Esophagus squamous epithelium (tissue), 4 donors: Measurements from ENCODE around the gene GALNT2.

Experiments
- POLR2A ChIP-seq, 4 donors: fragments of 450-650 bp; IDR thresholded peaks; one replicate each; pipeline ENCODE4 v1.6.1; 2017; ENCODE audit warnings: antibody characterized with exemption in 4 of 4, mild to moderate bottlenecking in 4 of 4, moderate library complexity in 3 of 4
- TF ChIP-seq, protein P1 (sequence below), 6 experiments: fragments of 450-650 bp in 4 of 6; fragments of 200-600 bp in 2 of 6; sonication (generic) in 2 of 6; IDR thresholded peaks; one replicate each; pipeline ENCODE4 v1.5.1; 2016 to 2019; ENCODE audit warnings: antibody characterized with exemption in 6 of 6, mild to moderate bottlenecking in 4 of 6, moderate library complexity in 4 of 6

GRCh38 chr1:230189824-230190223, 122.8 kb downstream of the GALNT2 start:
- TF ChIP-seq, protein P1, sequence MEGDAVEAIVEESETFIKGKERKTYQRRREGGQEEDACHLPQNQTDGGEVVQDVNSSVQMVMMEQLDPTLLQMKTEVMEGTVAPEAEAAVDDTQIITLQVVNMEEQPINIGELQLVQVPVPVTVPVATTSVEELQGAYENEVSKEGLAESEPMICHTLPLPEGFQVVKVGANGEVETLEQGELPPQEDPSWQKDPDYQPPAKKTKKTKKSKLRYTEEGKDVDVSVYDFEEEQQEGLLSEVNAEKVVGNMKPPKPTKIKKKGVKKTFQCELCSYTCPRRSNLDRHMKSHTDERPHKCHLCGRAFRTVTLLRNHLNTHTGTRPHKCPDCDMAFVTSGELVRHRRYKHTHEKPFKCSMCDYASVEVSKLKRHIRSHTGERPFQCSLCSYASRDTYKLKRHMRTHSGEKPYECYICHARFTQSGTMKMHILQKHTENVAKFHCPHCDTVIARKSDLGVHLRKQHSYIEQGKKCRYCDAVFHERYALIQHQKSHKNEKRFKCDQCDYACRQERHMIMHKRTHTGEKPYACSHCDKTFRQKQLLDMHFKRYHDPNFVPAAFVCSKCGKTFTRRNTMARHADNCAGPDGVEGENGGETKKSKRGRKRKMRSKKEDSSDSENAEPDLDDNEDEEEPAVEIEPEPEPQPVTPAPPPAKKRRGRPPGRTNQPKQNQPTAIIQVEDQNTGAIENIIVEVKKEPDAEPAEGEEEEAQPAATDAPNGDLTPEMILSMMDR (IDR thresholded peaks at IDR 0.05): no peak
- TF ChIP-seq POLR2A (IDR thresholded peaks at IDR 0.05): no peak
